Lung (tissue), 12 donors: ENCODE measurements around the gene B3GALT4. TPM values are rescaled to one million over a fixed set of nuclear protein-coding genes. Genes with fewer than 3 reads are reported as not detected.
"Not testable (repeated sequence)": the region's sequence is repeated elsewhere in the genome, so short reads cannot be mapped to it uniquely, and the experiment has no call there.

ENCODE experiments used
- ATAC-seq: fragments of 200-7000 bp; cut with Tn5 transposase; one replicate; pipeline ENCODE4 v1.9.1; 2020; ENCODE audit warnings: moderate number of reproducible peaks; ENCODE audit not compliant: insufficient read depth, low FRiP score
- DNase-seq, 3 donors: peaks; one replicate each; pipeline ENCODE4 v3.0.0-alpha.2; 2013 to 2017
- H3K27ac ChIP-seq, 2 donors: one replicate each; pipeline ENCODE4 v1.5.1; 2013; ENCODE audit warnings: mild to moderate bottlenecking in 2 of 2, moderate library complexity in 2 of 2, control low read depth in 1 of 2, inconsistent platforms in 1 of 2, low read depth in 1 of 2, low read length in 1 of 2
- H3K27me3 ChIP-seq, 3 donors: one replicate each; pipeline ENCODE4 v1.5.1; 2013; ENCODE audit warnings: low read length in 2 of 3; ENCODE audit not compliant: control insufficient read depth in 3 of 3, insufficient read depth in 3 of 3
- H3K36me3 ChIP-seq, 4 donors: one replicate each; pipeline ENCODE4 v1.5.1; 2013; ENCODE audit warnings: low read length in 4 of 4, mild to moderate bottlenecking in 1 of 4, moderate library complexity in 1 of 4; ENCODE audit not compliant: control insufficient read depth in 4 of 4, insufficient read depth in 4 of 4
- H3K4me1 ChIP-seq, 5 donors: one replicate each; pipeline ENCODE4 v1.5.1; 2013; ENCODE audit warnings: low read length in 5 of 5, mild to moderate bottlenecking in 2 of 5, moderate library complexity in 1 of 5; ENCODE audit not compliant: control insufficient read depth in 5 of 5, insufficient read depth in 5 of 5
- H3K4me3 ChIP-seq: one replicate; pipeline ENCODE4 v1.5.1; 2013; ENCODE audit warnings: mild to moderate bottlenecking, control low read depth, moderate library complexity
- H3K9ac ChIP-seq, 2 donors: one replicate each; pipeline ENCODE4 v1.5.1; 2013; ENCODE audit warnings: low read length in 2 of 2, control low read depth in 1 of 2; ENCODE audit not compliant: insufficient read depth in 1 of 2
- H3K9me3 ChIP-seq, 4 donors: one replicate each; pipeline ENCODE4 v1.5.1; 2013; ENCODE audit warnings: low read length in 3 of 4, mild to moderate bottlenecking in 1 of 4, moderate library complexity in 1 of 4; ENCODE audit not compliant: control insufficient read depth in 4 of 4, insufficient read depth in 3 of 4
- WGBS, 2 donors: extraction: QIAGEN DNeasy Blood & Tissue Kit; methylation state at CpG; one replicate each; pipeline ENCODE4 v1.1.7; 2013; 5-methylcytosine and 5-hydroxymethylcytosine counted together
- polyA plus RNA-seq, 2 donors: library from polyadenylated mRNA; stranded (reverse); fragments of 200-250 nt; gene quantifications; one replicate each; pipeline ENCODE4 v1.2.1, GENCODE V29; 2013
- total RNA-seq, 2 donors: library from RNA; depleted of rRNA in 1 of 2; stranded (reverse); fragments of >200 nt in 1 of 2; gene quantifications; one replicate each; pipeline ENCODE4 v1.2.1, GENCODE V29; 2014 to 2021
- TF ChIP-seq, protein P1 (sequence below): IDR thresholded peaks from 2 replicates; pipeline ENCODE4 v1.5.1; 2012; ENCODE audit warnings: mild to moderate bottlenecking; ENCODE audit errors: control extremely low read depth, extremely low read depth
- donor health status: control.
- donor health status: control.
- donor health status: Bipolar disorder and iron deficiency.
- donor health status: healthy.
- donor health status: DM: yes; HTN: yes; CAD: no.

B3GALT4 gene
- total and polyA plus RNA-seq, 4 donors, result 6.8 to 19.0 (median 14.0) TPM

DNA sequence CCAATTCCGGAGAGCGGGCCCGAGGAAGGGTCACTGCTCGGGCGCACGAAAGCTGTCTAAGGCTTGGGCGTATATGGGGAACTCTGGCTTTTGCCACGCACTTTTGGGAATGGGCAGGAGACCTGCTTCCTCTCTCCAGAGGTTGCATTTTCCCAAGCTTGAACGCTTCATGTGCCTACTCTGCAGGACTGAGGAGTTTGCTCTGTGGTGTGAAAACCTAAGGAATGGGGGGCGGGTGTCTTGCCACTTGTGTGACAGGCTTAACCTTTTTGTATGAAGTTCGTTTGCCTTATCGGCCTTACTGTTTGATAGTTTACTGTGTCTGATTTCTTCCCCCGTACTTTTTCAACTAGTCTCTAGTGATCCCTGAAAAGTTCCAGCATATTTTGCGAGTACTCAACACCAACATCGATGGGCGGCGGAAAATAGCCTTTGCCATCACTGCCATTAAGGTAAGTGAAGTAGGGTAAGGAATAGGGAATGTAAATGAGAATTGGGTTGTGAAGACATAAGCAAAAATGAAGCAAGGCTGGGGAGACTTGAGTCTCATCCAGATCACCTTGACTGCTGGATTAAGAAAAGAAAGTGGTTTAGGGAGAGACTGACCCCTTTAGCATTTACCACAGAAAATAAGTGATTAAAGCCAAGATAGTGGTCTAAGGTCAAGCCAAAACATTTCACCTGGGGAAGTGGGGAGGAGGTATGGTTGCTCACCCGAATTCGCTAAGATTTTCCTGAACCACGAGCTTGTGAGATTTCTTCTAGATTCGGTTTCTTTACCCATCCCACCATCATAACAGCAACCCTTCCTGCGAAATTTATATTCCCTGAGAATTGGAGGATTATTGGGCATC is 4.4 kb upstream of the B3GALT4 start:
- Histone ChIP-seq H3K27ac (peak overlapping the region; percentile 38 to 87), H3K4me3 (peak overlapping the region; percentile 86), H3K9me3 (no peaks in the 10 kb centered on the region), H3K36me3 (peaks cover 6 to 51% (median 33%) of the 10 kb centered on the region in 4 donors), H3K4me1 (peaks cover 10 to 47% (median 26%) of the 10 kb centered on the region in 5 donors), H3K9ac (peak overlapping the region; percentile 93 to 94), H3K27me3 (no peaks in the 10 kb centered on the region)
- 10 to 12% methylated on average over 22 of the region's 22 CpGs for WGBS, 2 donors
- peak; percentile 4 for ATAC-seq
- DNase-seq, result no peak
- TF ChIP-seq, protein P1, sequence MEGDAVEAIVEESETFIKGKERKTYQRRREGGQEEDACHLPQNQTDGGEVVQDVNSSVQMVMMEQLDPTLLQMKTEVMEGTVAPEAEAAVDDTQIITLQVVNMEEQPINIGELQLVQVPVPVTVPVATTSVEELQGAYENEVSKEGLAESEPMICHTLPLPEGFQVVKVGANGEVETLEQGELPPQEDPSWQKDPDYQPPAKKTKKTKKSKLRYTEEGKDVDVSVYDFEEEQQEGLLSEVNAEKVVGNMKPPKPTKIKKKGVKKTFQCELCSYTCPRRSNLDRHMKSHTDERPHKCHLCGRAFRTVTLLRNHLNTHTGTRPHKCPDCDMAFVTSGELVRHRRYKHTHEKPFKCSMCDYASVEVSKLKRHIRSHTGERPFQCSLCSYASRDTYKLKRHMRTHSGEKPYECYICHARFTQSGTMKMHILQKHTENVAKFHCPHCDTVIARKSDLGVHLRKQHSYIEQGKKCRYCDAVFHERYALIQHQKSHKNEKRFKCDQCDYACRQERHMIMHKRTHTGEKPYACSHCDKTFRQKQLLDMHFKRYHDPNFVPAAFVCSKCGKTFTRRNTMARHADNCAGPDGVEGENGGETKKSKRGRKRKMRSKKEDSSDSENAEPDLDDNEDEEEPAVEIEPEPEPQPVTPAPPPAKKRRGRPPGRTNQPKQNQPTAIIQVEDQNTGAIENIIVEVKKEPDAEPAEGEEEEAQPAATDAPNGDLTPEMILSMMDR, result no peak

DNA sequence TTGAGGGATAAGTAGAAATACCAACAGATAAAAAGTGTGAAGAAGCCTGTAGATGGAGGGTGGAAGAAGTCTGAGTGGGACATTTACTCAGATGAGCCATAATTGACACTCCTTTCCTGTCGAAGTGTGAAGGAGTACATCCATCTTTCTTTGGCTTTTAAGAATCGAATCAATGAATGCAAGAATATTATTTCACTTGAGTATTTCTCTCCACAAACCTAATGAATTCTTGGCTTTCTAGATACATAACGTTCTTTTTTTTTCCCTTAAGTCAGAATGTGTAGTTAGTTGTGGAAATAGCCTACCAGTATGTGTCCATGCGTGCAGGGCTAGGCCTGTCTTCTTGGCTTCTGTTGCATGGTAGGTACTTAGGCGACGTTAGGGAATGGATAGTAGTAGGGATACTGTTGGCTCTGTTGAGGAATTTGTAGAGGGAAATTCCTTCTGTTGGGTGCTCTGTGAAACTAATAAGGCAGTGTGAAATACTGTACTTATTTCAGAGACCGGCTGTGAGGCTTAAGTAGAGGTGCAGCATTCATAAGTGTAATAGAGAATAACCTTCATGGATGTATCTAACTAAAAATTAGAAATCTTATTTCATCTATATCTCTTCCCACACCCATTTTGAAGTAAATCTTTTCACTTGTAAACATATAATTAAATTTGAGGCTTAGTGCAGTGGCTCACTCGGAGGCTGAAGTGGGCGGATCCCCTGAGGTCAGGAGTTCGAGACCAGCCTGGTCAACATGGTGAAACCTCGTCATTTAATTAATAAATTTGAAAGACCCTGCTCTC is 3.6 kb upstream of the B3GALT4 start:
- ATAC-seq (no peak), DNase-seq (no peak)
- H3K27me3 ChIP-seq, result no peaks in the 10 kb centered on the region
- peaks cover 6 to 44% (median 26%) of the 10 kb centered on the region in 4 donors for H3K36me3 ChIP-seq
- no peaks in the 10 kb centered on the region for H3K9me3 ChIP-seq
- no peak overlapping the region for H3K27ac ChIP-seq
- peaks cover 14 to 50% (median 26%) of the 10 kb centered on the region in 5 donors for H3K4me1 ChIP-seq
- H3K9ac ChIP-seq, result peak overlapping the region; percentile 93 to 94
- TF ChIP-seq, protein P1, result no peak
- 57 to 67% methylated on average over 11 of the region's 11 CpGs for WGBS, 2 donors
- H3K4me3 ChIP-seq, result peak overlapping the region; percentile 18

DNA sequence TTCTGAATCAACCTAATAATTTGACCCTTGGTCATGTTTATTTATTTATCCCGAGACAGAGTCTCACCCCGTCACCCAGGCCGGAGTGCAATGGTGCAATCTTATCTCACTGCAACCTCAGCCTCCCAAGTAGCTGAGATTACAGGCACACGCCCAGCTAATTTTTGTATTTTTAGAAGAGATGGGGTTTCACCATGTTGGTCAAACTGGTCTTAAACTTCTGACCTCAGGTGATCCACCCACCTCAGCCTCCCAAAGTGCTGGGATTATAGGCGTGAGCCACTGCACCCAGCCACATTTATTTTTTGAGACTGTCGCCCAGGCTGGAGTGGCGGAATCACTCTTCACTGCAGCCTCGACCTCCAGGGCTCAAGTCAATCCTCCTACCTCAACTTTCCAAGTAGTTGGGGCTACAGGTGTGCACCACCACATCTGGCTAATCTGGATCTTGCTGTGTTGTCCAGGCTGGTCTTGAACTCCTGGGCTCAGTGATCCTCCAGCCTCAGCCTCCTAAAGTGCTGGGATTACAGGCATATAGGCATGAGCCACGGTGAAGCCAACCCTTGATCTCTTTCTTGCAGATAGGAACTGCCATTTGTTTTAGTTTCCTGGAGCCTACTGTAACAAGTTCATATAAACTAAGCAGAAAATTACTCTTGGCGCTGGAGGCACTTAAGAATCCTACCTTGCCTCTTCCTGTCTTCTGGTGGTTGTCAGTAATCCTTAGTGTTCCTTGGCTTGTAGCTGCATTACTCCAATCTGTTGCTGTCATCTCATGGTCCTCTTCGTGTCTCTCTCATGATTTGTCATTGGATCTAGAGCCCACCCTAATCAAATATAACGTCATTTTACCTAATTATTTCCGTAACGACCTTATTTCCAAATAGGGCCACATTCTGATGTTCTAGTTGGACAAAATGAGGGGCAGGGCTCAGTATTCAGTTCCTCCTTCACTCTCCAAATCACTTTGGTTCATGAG is 2.7 kb upstream of the B3GALT4 start:
- Histone ChIP-seq H3K4me3 (no peak overlapping the region), H3K36me3 (peaks cover 8 to 36% (median 27%) of the 10 kb centered on the region in 4 donors), H3K4me1 (peaks cover 14 to 50% (median 26%) of the 10 kb centered on the region in 5 donors), H3K27ac (peak overlapping the region in 1 of 2 donors; percentile 41), H3K9ac (peak overlapping the region in 1 of 2 donors; percentile 29), H3K27me3 (no peaks in the 10 kb centered on the region), H3K9me3 (no peaks in the 10 kb centered on the region)
- TF ChIP-seq, protein P1, result no peak
- WGBS, 2 donors, result 62 to 71% methylated on average over 14 of the region's 14 CpGs
- no peak for ATAC-seq
- no peak for DNase-seq

DNA sequence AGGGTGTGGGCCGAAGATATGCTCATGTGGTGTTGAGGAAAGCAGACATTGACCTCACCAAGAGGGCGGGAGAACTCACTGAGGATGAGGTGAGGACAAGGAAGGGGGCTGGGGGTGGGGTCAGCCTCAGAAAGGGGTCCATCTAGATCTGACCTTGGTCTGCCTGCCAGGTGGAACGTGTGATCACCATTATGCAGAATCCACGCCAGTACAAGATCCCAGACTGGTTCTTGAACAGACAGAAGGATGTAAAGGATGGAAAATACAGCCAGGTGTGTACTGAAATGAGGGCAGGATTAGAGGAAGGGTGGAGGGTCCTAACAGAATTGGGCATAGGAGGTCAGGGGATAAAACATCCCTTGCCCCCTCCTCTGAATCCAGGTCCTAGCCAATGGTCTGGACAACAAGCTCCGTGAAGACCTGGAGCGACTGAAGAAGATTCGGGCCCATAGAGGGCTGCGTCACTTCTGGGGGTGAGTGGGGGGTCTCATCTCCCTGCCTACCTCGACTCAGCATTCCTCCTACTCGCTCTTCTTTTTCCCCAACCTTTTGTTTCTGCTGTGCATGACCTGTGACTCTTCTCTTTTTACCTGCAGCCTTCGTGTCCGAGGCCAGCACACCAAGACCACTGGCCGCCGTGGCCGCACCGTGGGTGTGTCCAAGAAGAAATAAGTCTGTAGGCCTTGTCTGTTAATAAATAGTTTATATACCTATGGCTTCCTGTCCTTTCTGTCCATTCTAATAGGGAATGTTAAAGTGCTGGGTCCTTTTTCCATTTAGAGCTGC is 935 bp upstream of the B3GALT4 start:
- not testable (repeated sequence) for H3K9ac ChIP-seq, H3K9me3 ChIP-seq, H3K4me3 ChIP-seq, DNase-seq, H3K27me3 ChIP-seq, ATAC-seq
- peak overlapping the region; percentile 77 to 89 for H3K27ac ChIP-seq
- WGBS, 2 donors, result 79 to 85% methylated on average over 16 of the region's 16 CpGs
- H3K36me3 ChIP-seq, result peaks cover 9 to 34% (median 32%) of the 10 kb centered on the region in 4 donors
- H3K4me1 ChIP-seq, result peaks cover 13 to 46% (median 23%) of the 10 kb centered on the region in 5 donors
